HepG2 (cell line): ENCODE results near the gene EIF4E. TPM values are rescaled to one million over a fixed set of nuclear protein-coding genes. Genes with fewer than 3 reads are reported as not detected.

Source experiments
- ARNT2 ChIP-seq: sonication (generic); formaldehyde crosslinking; IDR thresholded peaks from 2 replicates; pipeline ENCODE4 v1.8.0; 2022; ENCODE audit warnings: mild to moderate bottlenecking, low read depth, missing genetic modification reagents, moderate library complexity
- ATAD3A ChIP-seq: sonication (generic); formaldehyde crosslinking; IDR thresholded peaks from 2 replicates; pipeline ENCODE4 v1.4.0; 2020; ENCODE audit warnings: missing genetic modification reagents
- DR1 ChIP-seq: sonication (generic); formaldehyde crosslinking; IDR thresholded peaks from 2 replicates; pipeline ENCODE4 v1.8.0; 2021; ENCODE audit warnings: mild to moderate bottlenecking, missing genetic modification reagents, inconsistent platforms
- ESRRA ChIP-seq: sonication (generic); formaldehyde crosslinking; IDR thresholded peaks from 2 replicates; pipeline ENCODE4 v1.5.1; 2020; ENCODE audit warnings: mild to moderate bottlenecking, low read depth, missing genetic modification reagents
- FOXP4 ChIP-seq: sonication (generic); formaldehyde crosslinking; IDR thresholded peaks from 2 replicates; pipeline ENCODE4 v1.4.0; 2020; ENCODE audit warnings: missing genetic modification reagents
- GRHL1 ChIP-seq: sonication (generic); formaldehyde crosslinking; conservative IDR thresholded peaks from 2 replicates; pipeline ENCODE4 v1.8.0; 2022; ENCODE audit warnings: missing genetic modification reagents
- GTF2F1 ChIP-seq: fragments of 150-350 bp; IDR thresholded peaks from 2 replicates; pipeline ENCODE4 v1.6.1; 2014; ENCODE audit warnings: low read length
- KDM2A ChIP-seq: sonication (generic); formaldehyde crosslinking; IDR thresholded peaks from 2 replicates; pipeline ENCODE4 v1.4.0; 2020; ENCODE audit warnings: low read depth, missing genetic modification reagents, borderline replicate concordance
- MED1 ChIP-seq: sonication (generic); formaldehyde crosslinking; IDR thresholded peaks from 2 replicates; pipeline ENCODE4 v1.4.0; 2020; ENCODE audit warnings: missing genetic modification reagents
- NCOR1 ChIP-seq: fragments of 200-600 bp; sonication (generic); IDR thresholded peaks from 2 replicates; pipeline ENCODE4 v1.7.0; 2017; ENCODE audit warnings: antibody characterized with exemption, low read length, borderline replicate concordance
- NFRKB ChIP-seq: fragments of 450-650 bp; IDR thresholded peaks from 2 replicates; pipeline ENCODE4 v1.6.1; 2017
- THRA ChIP-seq: sonication (generic); formaldehyde crosslinking; IDR thresholded peaks from 2 replicates; pipeline ENCODE4 v1.4.0; 2020; ENCODE audit warnings: missing genetic modification reagents, borderline replicate concordance
- TRIM22 ChIP-seq: fragments of 450-650 bp; IDR thresholded peaks from 2 replicates; pipeline ENCODE4 v1.6.1; 2017
- ZBTB20 ChIP-seq: sonication (generic); formaldehyde crosslinking; IDR thresholded peaks from 2 replicates; pipeline ENCODE4 v1.8.1; 2023; ENCODE audit warnings: missing genetic modification reagents, low read depth, mild to moderate bottlenecking, borderline replicate concordance
- ZBTB8A ChIP-seq: sonication (generic); formaldehyde crosslinking; IDR thresholded peaks from 2 replicates; pipeline ENCODE4 v1.4.0; 2020; ENCODE audit warnings: mild to moderate bottlenecking, low read depth, missing genetic modification reagents, borderline replicate concordance
- ZNF563 ChIP-seq: sonication (generic); formaldehyde crosslinking; IDR thresholded peaks from 2 replicates; pipeline ENCODE4 v1.8.0; 2022; ENCODE audit warnings: mild to moderate bottlenecking, moderate library complexity, missing genetic modification reagents
- ZNF570 ChIP-seq: sonication (generic); formaldehyde crosslinking; IDR thresholded peaks from 2 replicates; pipeline ENCODE4 v1.4.0; 2020; ENCODE audit warnings: mild to moderate bottlenecking, missing genetic modification reagents, borderline replicate concordance
- ZNF678 ChIP-seq: sonication (generic); formaldehyde crosslinking; IDR thresholded peaks from 2 replicates; pipeline ENCODE4 v1.4.0; 2020; ENCODE audit warnings: mild to moderate bottlenecking, missing genetic modification reagents
- polyA plus RNA-seq, 8 experiments: library from polyadenylated mRNA; depleted of rRNA in 3 of 8; stranded (reverse) in 7 of 8; unstranded in 1 of 8; fragments of >200 nt; fragmentation: Illumina TruSeq in 4 of 8; extraction: Trizol in 4 of 8; gene quantifications; 2 replicates each; pipeline versions ENCODE4 v1.2.1 to v1.2.3, GENCODE V29; 2011 to 2016; ENCODE audit warnings: low read depth in 4 of 8, missing spikeins in 1 of 8, mixed read lengths in 1 of 8; ENCODE audit not compliant: insufficient read depth in 1 of 8
- total RNA-seq, 5 experiments: library from RNA; depleted of rRNA; stranded (reverse); fragments of >200 nt; fragmentation: Illumina TruSeq; extraction: Trizol; gene quantifications; 2 replicates each; pipeline ENCODE4 v1.2.3, GENCODE V29; 2016; ENCODE audit warnings: low read depth in 1 of 5

EIF4E gene
- total and polyA plus RNA-seq, 2 of the 13 experiments (the other 11 are each of a cell fraction or from before 2014, with no cell fraction given), result 50.8 to 194 TPM

- no peak for TF ChIP-seq THRA (CRISPR knock-in tag)
- TF ChIP-seq ZNF570 (CRISPR knock-in tag), result no peak
- TF ChIP-seq MED1 (CRISPR knock-in tag), result peak; percentile 8; the same call in 1 of the 2 replicates
- no peak for TF ChIP-seq GRHL1 (CRISPR knock-in tag)
- TF ChIP-seq ZNF563 (CRISPR knock-in tag), result peak; percentile 80
- TF ChIP-seq NCOR1, result peak; percentile 37; the same call in 1 of the 2 replicates
- TF ChIP-seq ZBTB20 (CRISPR knock-in tag), result peak; percentile 95
- peak; percentile 33; the same call in 1 of the 2 replicates for TF ChIP-seq NFRKB
- TF ChIP-seq ESRRA (CRISPR knock-in tag), result peak; percentile 50; the same call in 1 of the 2 replicates
- no peak for TF ChIP-seq TRIM22
- TF ChIP-seq ATAD3A (CRISPR knock-in tag), result no peak
- peak; percentile 59; the same call in 1 of the 2 replicates for TF ChIP-seq DR1 (CRISPR knock-in tag)
- TF ChIP-seq KDM2A (CRISPR knock-in tag), result peak; percentile 66; the same call in 1 of the 2 replicates
- TF ChIP-seq ZBTB8A (CRISPR knock-in tag), result no peak
- TF ChIP-seq ARNT2, result peak; percentile 35; the same call in 1 of the 2 replicates
- TF ChIP-seq ZNF678, result 0 out of 2 replicates have a peak, but pooled peaks have one; percentile 8
- no peak for TF ChIP-seq GTF2F1
- TF ChIP-seq FOXP4 (CRISPR knock-in tag), result peak; percentile 10; the same call in 1 of the 2 replicates
Observed at GRCh38 chr4:98928505-98929340, at the start of gene EIF4E (continued).
